HEK293 (cell line): ENCODE results near the gene UCK2.

ENCODE experiments used
- GLI2 ChIP-seq: fragments of 450-650 bp; formaldehyde crosslinking; IDR thresholded peaks from 2 replicates; pipeline ENCODE4; 2017; ENCODE audit warnings: missing biosample characterization, missing genetic modification characterization, low read depth, borderline replicate concordance
- HIC1 ChIP-seq: fragments of 450-650 bp; formaldehyde crosslinking; IDR thresholded peaks from 2 replicates; pipeline ENCODE4 v1.5.1; 2016; ENCODE audit warnings: missing biosample characterization, missing genetic modification characterization
- KLF8 ChIP-seq: fragments of 450-650 bp; formaldehyde crosslinking; IDR thresholded peaks from 2 replicates; pipeline ENCODE4 v1.5.1; 2016; ENCODE audit warnings: missing biosample characterization, missing genetic modification characterization
- PATZ1 ChIP-seq: fragments of 450-650 bp; formaldehyde crosslinking; IDR thresholded peaks from 2 replicates; pipeline ENCODE4 v1.5.1; 2016; ENCODE audit warnings: missing biosample characterization, missing genetic modification characterization
- PRDM10 ChIP-seq: fragments of 450-650 bp; formaldehyde crosslinking; IDR thresholded peaks from 2 replicates; pipeline ENCODE4 v1.5.1; 2016; ENCODE audit warnings: missing biosample characterization, missing genetic modification characterization
- SP2 ChIP-seq: fragments of 450-650 bp; formaldehyde crosslinking; IDR thresholded peaks from 2 replicates; pipeline ENCODE4 v1.5.1; 2016; ENCODE audit warnings: missing biosample characterization, missing genetic modification characterization
- YY2 ChIP-seq: fragments of 450-650 bp; formaldehyde crosslinking; IDR thresholded peaks from 2 replicates; pipeline ENCODE4 v1.5.1; 2016; ENCODE audit warnings: missing biosample characterization, missing genetic modification characterization
- ZBTB10 ChIP-seq: fragments of 450-650 bp; formaldehyde crosslinking; IDR thresholded peaks from 2 replicates; pipeline ENCODE4 v1.5.1; 2016; ENCODE audit warnings: missing biosample characterization, missing genetic modification characterization
- ZBTB20 ChIP-seq: fragments of 450-650 bp; formaldehyde crosslinking; IDR thresholded peaks from 2 replicates; pipeline ENCODE4 v1.5.1; 2016; ENCODE audit warnings: missing biosample characterization, missing genetic modification characterization
- ZBTB6 ChIP-seq: fragments of 450-650 bp; formaldehyde crosslinking; IDR thresholded peaks from 2 replicates; pipeline ENCODE4 v1.5.1; 2017; ENCODE audit warnings: missing biosample characterization, missing genetic modification characterization
- ZFP3 ChIP-seq: fragments of 450-650 bp; formaldehyde crosslinking; IDR thresholded peaks from 2 replicates; pipeline ENCODE4 v1.5.1; 2016; ENCODE audit warnings: low read depth, missing biosample characterization, missing genetic modification characterization
- ZNF18 ChIP-seq: fragments of 450-650 bp; formaldehyde crosslinking; IDR thresholded peaks from 2 replicates; pipeline ENCODE4 v1.5.1; 2016; ENCODE audit warnings: missing biosample characterization, missing genetic modification characterization
- ZNF184 ChIP-seq: fragments of 450-650 bp; IDR thresholded peaks from 2 replicates; pipeline ENCODE4 v1.5.1; 2018; ENCODE audit warnings: missing biosample characterization, mild to moderate bottlenecking, missing genetic modification characterization
- ZNF398 ChIP-seq: fragments of 450-650 bp; formaldehyde crosslinking; IDR thresholded peaks from 2 replicates; pipeline ENCODE4 v1.5.1; 2017; ENCODE audit warnings: missing biosample characterization, missing genetic modification characterization
- ZNF510 ChIP-seq: fragments of 450-650 bp; formaldehyde crosslinking; IDR thresholded peaks from 2 replicates; pipeline ENCODE4 v1.5.1; 2018; ENCODE audit warnings: mild to moderate bottlenecking, missing genetic modification characterization, missing biosample characterization; ENCODE audit not compliant: insufficient replicate concordance
- ZNF654 ChIP-seq: fragments of 450-650 bp; formaldehyde crosslinking; IDR thresholded peaks from 2 replicates; pipeline ENCODE4 v1.5.1; 2016; ENCODE audit warnings: low read depth, missing biosample characterization, missing genetic modification characterization
- ZNF76 ChIP-seq: fragments of 450-650 bp; formaldehyde crosslinking; IDR thresholded peaks from 2 replicates; pipeline ENCODE4; 2016; ENCODE audit warnings: low read depth, missing biosample characterization, missing genetic modification characterization, borderline replicate concordance
- ZSCAN30 ChIP-seq: fragments of 450-650 bp; IDR thresholded peaks from 2 replicates; pipeline ENCODE4 v1.5.1; 2018; ENCODE audit warnings: missing biosample characterization, mild to moderate bottlenecking, missing genetic modification characterization, moderate library complexity
- ZSCAN4 ChIP-seq: fragments of 450-650 bp; formaldehyde crosslinking; IDR thresholded peaks from 2 replicates; pipeline ENCODE4 v1.5.1; 2017; ENCODE audit warnings: missing biosample characterization, missing genetic modification characterization
- ZXDB ChIP-seq: fragments of 450-650 bp; formaldehyde crosslinking; IDR thresholded peaks from 2 replicates; pipeline ENCODE4 v1.5.1; 2016; ENCODE audit warnings: missing biosample characterization, missing genetic modification characterization

Gene UCK2

GRCh38 chr1:165828103-165828668 lies 772 bp downstream of the UCK2 start (continued):
- peak; percentile 72 for TF ChIP-seq ZXDB (tag by site-specific recombination)
- no peak for TF ChIP-seq ZFP3 (tag by site-specific recombination)
- peak; percentile 87 for TF ChIP-seq ZBTB10 (tag by site-specific recombination)
- peak; percentile 51; the same call in 1 of the 2 replicates for TF ChIP-seq ZNF398 (tag by site-specific recombination)
- no peak for TF ChIP-seq ZNF18 (tag by site-specific recombination)
- 0 out of 2 replicates have a peak, but pooled peaks have one; percentile 44 for TF ChIP-seq ZNF76 (tag by site-specific recombination)
- TF ChIP-seq ZNF184 (tag by site-specific recombination), result no peak
- TF ChIP-seq ZNF510 (tag by site-specific recombination), result no peak
- TF ChIP-seq PATZ1 (tag by site-specific recombination), result peak; percentile 89
- no peak for TF ChIP-seq HIC1 (tag by site-specific recombination)
- no peak for TF ChIP-seq ZSCAN4 (tag by site-specific recombination)
- peak; percentile 72 for TF ChIP-seq ZBTB20 (tag by site-specific recombination)
- TF ChIP-seq GLI2 (tag by site-specific recombination), result no peak
- TF ChIP-seq KLF8 (tag by site-specific recombination), result 0 out of 2 replicates have a peak, but pooled peaks have one; percentile 39
- TF ChIP-seq ZNF654 (tag by site-specific recombination), result no peak
- TF ChIP-seq SP2 (tag by site-specific recombination), result peak; percentile 22
- TF ChIP-seq ZSCAN30 (tag by site-specific recombination), result peak; percentile 11; the same call in 1 of the 2 replicates
- TF ChIP-seq ZBTB6, result peak; percentile 31; the same call in 1 of the 2 replicates
- peak; percentile 98 for TF ChIP-seq PRDM10 (tag by site-specific recombination)
- TF ChIP-seq YY2 (tag by site-specific recombination), result no peak
